ENCODE data around the gene SPATS2.
"Not testable (repeated sequence)": the region's sequence is repeated elsewhere in the genome, so short reads cannot be mapped to it uniquely, and the experiment has no call there.

SPATS2 gene

GRCh38 chr12:49462083-49462744 lies 95.0 kb downstream of the SPATS2 start:
- no peak for DNase-seq (ENCODE audit: low read depth in 2 of 2)

DNA sequence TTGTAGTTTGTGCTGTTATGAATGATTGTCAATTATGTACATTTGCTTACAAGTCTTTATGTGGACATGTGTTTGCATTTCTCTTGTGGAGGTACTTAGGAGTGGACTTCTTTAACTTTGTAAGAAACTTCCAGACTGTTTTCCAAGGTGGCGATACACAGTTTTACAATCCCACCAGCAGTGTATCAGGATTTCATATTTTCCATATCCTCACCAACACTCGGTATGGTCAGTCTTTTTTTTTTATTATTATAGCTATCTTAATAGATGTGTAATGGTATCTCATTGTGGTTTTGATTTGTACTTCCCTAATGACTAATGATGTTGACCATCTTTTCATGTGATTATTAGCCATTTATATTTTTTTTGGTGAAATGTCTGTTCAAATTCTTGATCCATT lies 97.9 kb downstream of the SPATS2 start:
- DNase-seq (ENCODE audit: low read depth in 2 of 2), result no peak

- DNase-seq (ENCODE audit: low read depth in 2 of 2), result no peak
Observed at GRCh38 chr12:49470986-49471385, 103.7 kb downstream of the SPATS2 start.

DNA sequence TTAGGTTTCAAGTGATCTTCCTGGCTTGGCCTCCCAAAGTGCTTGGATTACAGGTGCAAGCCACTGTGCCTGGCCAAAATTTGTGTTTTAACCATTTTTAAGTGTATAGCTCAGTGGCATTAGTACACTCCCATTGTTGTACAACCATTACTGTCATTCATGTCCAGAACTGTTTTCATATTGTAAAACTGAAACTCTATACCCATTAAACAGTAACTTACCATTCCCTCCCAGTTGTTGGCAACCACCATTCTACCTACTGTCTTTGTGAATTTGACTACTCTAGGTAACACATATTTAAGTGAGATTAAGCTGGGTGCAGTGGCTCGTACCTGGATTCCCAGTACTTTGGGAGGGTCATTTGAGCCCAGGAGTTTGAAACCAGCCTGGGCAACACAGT lies 104.3 kb downstream of the SPATS2 start:
- no peak for DNase-seq (ENCODE audit: low read depth in 2 of 2)

DNA sequence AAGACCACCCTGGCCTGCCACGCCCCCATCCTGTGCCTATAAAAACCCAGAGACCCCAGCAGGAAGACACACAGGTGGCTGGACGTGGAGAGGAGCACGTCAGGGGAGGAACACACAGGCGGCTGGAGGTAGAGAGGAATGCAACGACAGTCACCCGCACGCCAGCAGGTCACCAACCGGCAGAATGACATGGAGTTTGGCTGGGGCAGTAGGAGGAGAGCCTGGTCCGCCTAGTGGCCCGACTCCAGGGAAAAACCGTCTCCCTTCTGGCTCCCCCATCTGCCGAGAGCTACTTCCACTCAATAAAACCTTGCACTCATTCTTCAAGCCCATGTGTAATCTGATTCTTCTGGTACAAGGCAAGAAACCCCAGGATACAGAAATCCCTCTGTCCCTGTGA lies 108.8 kb downstream of the SPATS2 start:
- no peak for DNase-seq (ENCODE audit: low read depth in 2 of 2)

GRCh38 chr12:49478949-49479664 lies 111.8 kb downstream of the SPATS2 start:
- no peak for DNase-seq (ENCODE audit: low read depth in 2 of 2)

DNA sequence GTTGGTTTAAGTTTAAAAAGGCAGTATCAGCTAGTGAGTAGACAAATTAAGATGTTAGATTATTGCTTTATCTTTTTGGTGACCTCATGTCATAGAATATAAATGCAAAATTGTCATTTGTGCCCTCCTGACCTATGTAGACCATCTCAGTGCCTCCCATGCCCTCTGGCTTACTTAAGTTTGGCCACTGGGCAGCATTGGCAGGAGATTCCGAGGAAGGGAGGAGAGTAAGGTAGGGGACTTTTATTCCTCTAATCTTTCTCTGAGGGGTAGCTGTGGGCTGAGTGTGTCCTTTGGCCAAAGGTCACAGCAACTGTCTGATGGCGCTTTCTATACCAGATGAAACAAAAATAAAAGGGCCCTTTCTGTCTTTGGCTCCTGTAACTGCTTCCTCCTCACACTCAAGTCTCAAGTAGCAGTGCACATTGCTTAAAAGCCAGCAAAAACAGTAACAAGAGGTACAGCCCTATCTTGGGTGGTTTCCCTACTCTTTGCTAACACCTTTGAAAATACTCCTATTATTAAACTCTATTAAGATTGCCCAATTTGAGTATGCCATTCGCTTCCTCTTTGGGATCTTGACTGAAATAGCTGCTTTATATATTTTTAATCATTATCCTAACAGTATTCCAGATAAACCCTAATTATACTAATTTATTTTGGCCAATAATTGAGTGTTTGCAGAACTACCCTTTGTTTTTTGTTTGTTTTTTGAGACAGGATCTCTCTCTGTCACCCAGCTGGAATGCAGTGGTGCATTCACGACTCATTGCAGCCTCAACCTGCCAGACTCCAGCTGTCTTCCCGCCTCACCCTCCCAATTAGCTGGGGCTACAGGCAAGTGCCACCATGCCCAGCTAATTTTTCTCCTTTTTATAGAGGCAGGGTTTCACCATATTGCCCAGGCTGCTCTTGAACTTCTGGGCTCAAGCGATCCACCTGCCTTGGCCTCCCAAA lies 115.1 kb downstream of the SPATS2 start:
- DNase-seq (ENCODE audit: low read depth in 2 of 2), result no peak

DNA sequence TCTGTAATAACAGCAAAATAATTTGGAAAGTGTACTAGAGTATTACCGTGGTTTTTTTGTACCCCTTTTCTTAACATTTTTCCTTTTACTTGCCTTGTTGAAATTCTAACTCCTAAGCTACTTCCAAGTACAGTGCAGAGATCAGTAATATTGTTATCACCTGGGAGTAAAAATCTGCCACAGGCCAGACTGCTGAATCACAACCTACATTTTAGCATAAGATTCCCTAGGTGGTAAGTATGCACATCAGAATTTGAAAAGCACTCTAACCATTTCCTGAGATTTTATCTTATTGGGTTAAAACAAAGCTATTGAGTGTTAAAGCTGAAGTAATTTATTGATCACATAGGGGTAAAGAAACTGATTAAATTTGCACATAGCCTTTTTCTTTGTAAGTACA lies 116.4 kb downstream of the SPATS2 start:
- DNase-seq (ENCODE audit: low read depth in 2 of 2), result no peak

GRCh38 chr12:49487605-49488004 lies 120.3 kb downstream of the SPATS2 start:
- no peak for DNase-seq (ENCODE audit: low read depth in 2 of 2)

DNA sequence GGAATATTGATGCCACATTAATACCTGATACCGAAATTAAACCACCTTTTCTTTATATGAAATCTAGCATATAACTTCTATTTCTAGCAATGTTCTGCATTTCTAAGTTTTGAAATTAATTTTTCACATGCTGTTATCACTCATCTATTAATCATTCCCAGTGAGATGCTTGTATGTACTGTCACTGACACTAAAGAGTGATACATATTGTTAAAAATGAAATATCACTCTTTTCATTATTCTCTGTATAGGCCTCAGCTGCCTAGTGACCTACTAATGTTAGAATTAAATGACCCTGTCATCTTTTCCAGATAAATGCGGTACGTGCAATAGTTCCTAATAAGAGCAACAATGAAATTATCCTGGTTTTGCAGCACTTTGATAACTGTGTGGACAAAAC lies 121.9 kb downstream of the SPATS2 start:
- DNase-seq (ENCODE audit: low read depth in 2 of 2), result no peak

- DNase-seq (ENCODE audit: low read depth in 2 of 2), result no peak
Observed at GRCh38 chr12:49489720-49490119, 122.5 kb downstream of the SPATS2 start.

DNA sequence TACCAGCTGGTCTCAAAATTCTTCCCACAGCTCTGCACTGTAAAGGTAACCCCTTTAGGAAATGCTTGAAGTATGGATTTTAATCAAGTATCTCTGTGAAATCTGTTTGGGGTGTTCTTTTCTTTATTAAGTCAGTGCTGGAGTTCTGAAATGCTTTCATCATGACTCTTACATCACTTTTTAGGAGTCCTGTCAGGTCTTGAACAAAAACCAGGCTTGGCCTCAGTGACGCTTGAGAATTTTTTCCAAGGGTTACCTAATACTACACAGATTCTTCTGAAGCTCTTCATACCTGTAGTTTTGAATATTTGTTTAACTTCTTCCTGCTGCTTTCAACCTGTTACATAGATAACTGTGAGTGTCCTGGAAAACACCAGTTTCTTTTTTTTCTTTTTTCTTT lies 124.6 kb downstream of the SPATS2 start:
- no peak for DNase-seq (ENCODE audit: low read depth in 2 of 2)

GRCh38 chr12:49493900-49494299 lies 126.6 kb downstream of the SPATS2 start:
- DNase-seq (ENCODE audit: low read depth in 2 of 2), result no peak

DNA sequence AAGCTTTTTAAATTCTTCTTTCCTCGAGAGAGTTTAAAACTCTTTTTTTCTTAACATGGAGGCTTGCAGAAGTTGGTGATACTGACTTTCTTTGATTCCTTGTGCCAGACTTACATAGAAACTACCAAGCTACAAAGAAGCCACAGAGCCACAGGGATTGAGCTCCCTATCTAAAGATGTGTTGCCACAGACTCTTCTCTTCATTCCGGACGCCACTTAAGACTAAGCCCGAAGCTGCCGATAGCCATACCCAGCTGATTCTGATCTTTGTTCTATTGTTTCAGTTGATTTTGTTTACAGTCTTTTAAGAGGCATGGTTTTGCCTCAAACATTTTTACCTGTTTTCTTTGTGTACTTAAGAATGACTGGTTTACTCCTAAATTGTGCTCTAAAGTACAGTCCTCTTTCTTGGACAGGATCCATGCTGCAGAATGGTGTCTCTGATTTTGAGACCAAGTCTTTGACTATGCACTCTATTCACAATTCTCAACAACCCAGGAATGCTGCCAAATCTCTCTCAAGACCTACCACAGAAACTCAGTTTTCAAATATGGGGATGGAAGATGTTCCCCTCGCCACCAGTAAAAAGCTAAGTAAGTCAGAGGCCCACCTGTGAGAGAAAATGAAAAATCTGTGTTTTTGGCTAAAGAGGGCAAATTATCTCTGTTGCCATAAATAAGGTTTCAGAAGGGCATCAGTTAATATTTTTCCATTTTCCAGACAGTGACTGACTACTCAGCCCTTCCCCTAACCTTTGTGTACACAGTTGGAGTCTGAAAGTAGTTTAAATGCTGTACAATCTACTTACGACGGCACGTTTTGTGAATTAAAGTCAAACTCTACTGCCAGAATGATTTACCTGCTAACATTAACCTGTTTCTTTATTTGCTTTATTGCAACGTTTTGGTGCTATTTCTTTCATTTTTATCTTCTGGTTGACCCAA lies 129.4 kb downstream of the SPATS2 start:
- DNase-seq (ENCODE audit: low read depth in 2 of 2), result no peak

- DNase-seq (ENCODE audit: low read depth in 2 of 2), result no peak
Observed at GRCh38 chr12:49501895-49502294, 134.6 kb downstream of the SPATS2 start.

GRCh38 chr12:49502590-49502989 lies 135.3 kb downstream of the SPATS2 start:
- no peak for DNase-seq (ENCODE audit: low read depth in 2 of 2)

DNA sequence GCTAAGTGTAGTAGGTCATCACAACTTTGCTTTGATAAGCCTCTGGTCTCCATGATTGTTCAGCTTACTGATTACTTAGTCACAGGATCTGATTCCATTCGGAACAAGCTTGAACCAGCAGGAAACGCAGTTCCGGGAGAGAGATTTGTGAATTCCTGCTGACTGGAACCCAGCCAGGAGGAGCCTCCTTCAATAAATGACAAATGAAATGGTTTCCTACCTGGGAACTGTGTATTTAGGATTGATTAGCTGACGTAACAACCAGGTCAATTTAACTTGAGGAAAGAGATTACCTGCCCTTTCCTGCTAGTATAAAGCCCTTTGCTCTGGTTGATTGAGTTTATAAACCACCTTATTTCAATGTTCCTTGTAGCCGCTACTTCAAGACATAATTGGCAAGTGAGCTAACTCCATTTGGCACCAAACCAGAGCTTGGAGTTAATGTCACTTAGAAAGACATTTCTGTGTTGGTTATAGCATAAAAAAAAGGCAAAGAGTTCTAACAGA lies 136.5 kb downstream of the SPATS2 start:
- DNase-seq (ENCODE audit: low read depth in 2 of 2), result no peak

DNA sequence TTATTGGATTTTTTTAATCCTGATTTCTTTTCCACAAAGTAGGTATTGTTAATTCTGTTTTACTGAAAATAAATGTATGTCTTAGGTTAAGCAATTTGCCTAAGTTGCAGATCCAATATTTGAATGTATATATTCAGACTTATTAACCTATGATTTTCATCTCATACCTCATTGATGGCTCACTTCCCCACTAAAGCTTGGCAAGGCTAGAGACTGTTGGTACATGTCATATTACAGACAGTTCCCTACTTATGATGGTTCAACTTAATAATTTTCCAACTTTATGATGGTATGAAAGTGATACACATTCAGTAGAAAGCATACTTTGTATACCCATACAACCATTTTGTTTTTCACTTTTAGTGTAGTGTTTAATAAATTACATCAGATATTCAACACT lies 138.4 kb downstream of the SPATS2 start:
- no peak for DNase-seq (ENCODE audit: low read depth in 2 of 2)

DNA sequence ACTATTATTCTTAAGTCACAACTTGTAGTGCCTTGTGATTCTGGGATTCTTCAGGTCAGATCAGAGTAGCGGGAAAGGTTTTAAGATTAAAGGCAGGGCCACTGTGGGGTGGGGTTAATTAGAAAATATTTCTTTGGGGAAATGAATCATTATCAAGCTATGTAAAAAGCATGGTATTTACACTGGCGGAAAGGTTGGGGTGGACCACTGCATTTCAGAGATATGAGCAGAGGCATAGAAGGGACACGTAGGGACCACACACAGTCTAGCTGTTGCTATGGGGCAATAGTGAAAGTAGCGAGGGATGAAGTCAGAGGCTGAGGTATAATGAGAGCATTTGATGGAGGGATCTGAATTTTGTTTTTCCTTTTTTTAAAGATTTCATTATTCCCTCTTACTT lies 139.9 kb downstream of the SPATS2 start:
- no peak for DNase-seq (ENCODE audit: low read depth in 2 of 2)

DNA sequence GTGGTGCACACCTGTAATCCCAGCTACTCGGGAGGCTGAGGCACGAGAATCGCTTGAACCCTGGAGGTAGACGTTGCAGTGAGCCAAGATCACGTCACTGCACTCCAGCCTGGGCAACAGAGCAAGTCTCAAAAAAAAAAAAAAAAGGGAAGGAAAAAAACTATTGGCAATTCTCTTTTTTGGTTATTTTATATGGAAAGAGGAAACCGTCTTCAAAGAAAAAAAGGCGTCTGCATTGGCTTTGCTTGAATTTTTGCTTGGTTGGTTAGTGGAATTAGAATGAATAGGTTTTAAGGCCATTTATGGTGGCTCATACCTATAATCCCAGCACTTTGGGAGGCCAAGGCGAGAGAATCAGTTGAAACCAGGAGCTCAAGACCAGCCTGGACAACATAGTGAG lies 142.4 kb downstream of the SPATS2 start:
- not testable (repeated sequence) for DNase-seq (ENCODE audit: low read depth in 2 of 2)

GRCh38 chr12:49511410-49511809 lies 144.1 kb downstream of the SPATS2 start:
- no peak for DNase-seq (ENCODE audit: low read depth in 2 of 2)
